MM.1S (cell line): ENCODE results near the gene ATF3.

ENCODE experiments used
- DNase-seq: peaks from one replicate; pipeline ENCODE4 v3.0.0-alpha.2; 2015
- H2AFZ ChIP-seq: fragments of 300-600 bp; sonication (generic); 2 replicates; pipeline ENCODE4 v1.6.0; 2016; ENCODE audit warnings: antibody characterized with exemption, low read length
- H3F3A ChIP-seq: fragments of 300-600 bp; sonication (generic); 2 replicates; pipeline ENCODE4 v1.6.1; 2016; ENCODE audit warnings: mild to moderate bottlenecking, antibody characterized with exemption, low read length, moderate library complexity, mixed read lengths; ENCODE audit not compliant: insufficient read depth
- H3K27ac ChIP-seq: fragments of 300-600 bp; sonication (generic); 2 replicates; pipeline ENCODE4 v1.5.1; 2016; ENCODE audit warnings: mild to moderate bottlenecking, low read length
- H3K27me3 ChIP-seq: fragments of 300-600 bp; sonication (generic); replicated peaks from 2 replicates; pipeline ENCODE4 v1.6.0; 2016; ENCODE audit warnings: low read length; ENCODE audit not compliant: insufficient read depth
- H3K36me3 ChIP-seq: fragments of 300-600 bp; sonication (generic); replicated peaks from 2 replicates; pipeline ENCODE4 v1.6.1; 2016; ENCODE audit warnings: mild to moderate bottlenecking, low read length, mixed read lengths; ENCODE audit not compliant: insufficient read depth
- H3K4me1 ChIP-seq: fragments of 300-600 bp; sonication (generic); 2 replicates; pipeline ENCODE4 v1.6.1; 2016; ENCODE audit warnings: low read length, mixed read lengths
- H3K4me2 ChIP-seq: fragments of 300-600 bp; sonication (generic); 2 replicates; pipeline ENCODE4 v1.6.0; 2016; ENCODE audit warnings: low read depth, low read length
- H3K4me3 ChIP-seq: fragments of 300-600 bp; sonication (generic); 2 replicates; pipeline ENCODE4 v1.5.1; 2016; ENCODE audit warnings: low read length, mixed read lengths
- H3K79me2 ChIP-seq: fragments of 300-600 bp; sonication (generic); 2 replicates; pipeline ENCODE4 v1.6.1; 2016; ENCODE audit warnings: mixed run types, low read length, mixed read lengths
- H3K9ac ChIP-seq: fragments of 300-600 bp; sonication (generic); 2 replicates; pipeline ENCODE4 v1.6.1; 2016; ENCODE audit warnings: low read length, mixed read lengths
- H3K9me2 ChIP-seq: fragments of 300-600 bp; sonication (generic); replicated peaks from 2 replicates; pipeline ENCODE4 v1.6.1; 2016; ENCODE audit warnings: mild to moderate bottlenecking, low read length, mixed read lengths; ENCODE audit not compliant: insufficient read depth
- H3K9me3 ChIP-seq: fragments of 300-600 bp; sonication (generic); replicated peaks from 2 replicates; pipeline ENCODE4 v1.6.1; 2016; ENCODE audit warnings: mild to moderate bottlenecking, low read length, mixed read lengths; ENCODE audit not compliant: insufficient read depth
- H4K20me1 ChIP-seq: fragments of 300-600 bp; sonication (generic); 2 replicates; pipeline ENCODE4 v1.6.1; 2016; ENCODE audit warnings: mild to moderate bottlenecking, low read length, moderate library complexity, mixed read lengths; ENCODE audit not compliant: insufficient read depth
- CTCF ChIP-seq: fragments of 300-600 bp; sonication (generic); IDR thresholded peaks from 2 replicates; pipeline ENCODE4 v1.5.1; 2016; ENCODE audit warnings: antibody characterized with exemption, low read length, mixed read lengths
- EZH2 ChIP-seq: fragments of 300-600 bp; sonication (generic); optimal IDR thresholded peaks from 2 replicates; pipeline ENCODE3; 2017; ENCODE audit warnings: low read depth, mild to moderate bottlenecking, antibody characterized with exemption, low read length, mixed read lengths
- EZH2phosphoT487 ChIP-seq: fragments of 300-600 bp; sonication (generic); IDR thresholded peaks from 2 replicates; pipeline ENCODE4 v1.6.1; 2018; ENCODE audit warnings: antibody characterized with exemption, low read length

ATF3 gene

GRCh38 chr1:212670301-212670700 lies 61.7 kb downstream of the ATF3 start:
- no peaks in the 10 kb centered on the region for H3K9me2 ChIP-seq
- no peaks in the 10 kb centered on the region for H3K79me2 ChIP-seq
- no peaks in the 10 kb centered on the region for H3K36me3 ChIP-seq
- H3K9me3 ChIP-seq = no peaks in the 10 kb centered on the region
- DNase-seq = no peak
- no peaks in the 10 kb centered on the region for H3F3A ChIP-seq
- H3K27ac ChIP-seq = no peak overlapping the region
- no peaks in the 10 kb centered on the region for H4K20me1 ChIP-seq
- TF ChIP-seq CTCF = no peak
- no peak for TF ChIP-seq EZH2phosphoT487
- no peak for TF ChIP-seq EZH2
- H3K9ac ChIP-seq = no peak overlapping the region
- H3K4me3 ChIP-seq = no peak overlapping the region
- no peak overlapping the region for H2AFZ ChIP-seq
- H3K4me2 ChIP-seq = no peak overlapping the region
- no peaks in the 10 kb centered on the region for H3K27me3 ChIP-seq
- H3K4me1 ChIP-seq = peaks cover 7% of the 10 kb centered on the region; the same call in 1 of the 2 replicates
